ENCODE data around the gene BTBD6.

The BTBD6 gene

DNA sequence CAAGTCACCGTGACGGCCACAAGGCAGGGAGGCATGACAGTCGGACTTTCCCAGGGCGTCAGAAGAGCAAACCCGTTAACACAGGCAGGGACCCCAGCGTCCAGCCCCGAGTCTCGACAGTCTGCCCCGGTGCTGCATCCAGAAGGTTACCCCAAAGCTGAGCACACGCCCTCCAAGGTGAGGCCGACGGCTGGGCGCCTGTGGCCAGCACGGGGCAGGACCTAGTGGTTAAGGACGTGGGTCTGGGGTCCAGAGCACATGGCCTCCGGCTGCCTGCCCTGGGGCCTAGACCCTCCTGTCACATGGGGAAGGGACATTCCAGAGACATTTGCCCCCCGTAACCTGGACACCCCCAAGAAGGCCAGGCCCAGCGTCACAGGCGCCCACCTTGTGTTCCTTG lies 29.7 kb upstream of the BTBD6 start:
- Histone ChIP-seq H3K36me3 (ENCODE audit: control insufficient read depth, insufficient read depth, low read length) (peaks cover 5% of the 10 kb centered on the region), H3K9me3 (ENCODE audit: control insufficient read depth, low read length) (no peaks in the 10 kb centered on the region), H3K4me3 (ENCODE audit: insufficient read depth, low read depth, low read length) (no peak overlapping the region), H3K27me3 (ENCODE audit: control insufficient read depth, insufficient read depth, low read length, poor library complexity, severe bottlenecking) (no peaks in the 10 kb centered on the region), H3K4me1 (ENCODE audit: control insufficient read depth, insufficient read depth, low read length) (no peaks in the 10 kb centered on the region), H3K27ac (ENCODE audit: insufficient read depth, low read depth, low read length, poor library complexity, severe bottlenecking) (no peak overlapping the region)
- WGBS, 2 experiments, result 95% methylated on average over 19 of the region's 19 CpGs

DNA sequence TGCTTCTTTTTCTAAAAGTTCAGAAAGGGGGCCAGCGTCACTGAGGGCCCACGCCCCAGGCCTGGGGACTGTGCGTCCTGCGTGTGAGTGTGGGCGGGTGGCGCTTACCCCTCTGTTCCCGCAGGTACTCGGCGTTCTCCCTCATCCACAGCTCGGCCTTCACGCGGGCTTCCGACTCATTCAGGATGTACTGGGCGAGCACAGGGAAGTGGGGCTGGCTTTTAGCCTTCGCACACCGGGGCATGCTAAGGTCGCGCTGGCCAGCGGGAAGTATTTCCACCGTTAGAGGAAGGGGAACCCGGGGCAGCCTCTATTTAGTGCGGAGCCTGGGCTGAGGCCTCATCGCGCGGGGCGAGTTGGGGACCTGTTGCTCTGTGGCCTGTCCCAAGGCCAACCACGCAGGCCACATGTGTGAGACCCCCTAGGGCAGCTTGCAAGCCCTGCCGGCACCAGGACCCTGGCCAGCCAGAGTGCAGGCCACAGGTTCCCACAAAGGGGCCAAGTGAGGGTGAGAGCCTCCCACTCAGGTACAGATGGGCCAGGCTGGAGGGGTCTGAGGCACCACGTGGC lies 29.2 kb upstream of the BTBD6 start:
- H3K36me3 ChIP-seq (ENCODE audit: control insufficient read depth, insufficient read depth, low read length), result peaks cover 5% of the 10 kb centered on the region
- WGBS, 2 experiments, result 95 to 96% methylated on average over 29 of the region's 29 CpGs

GRCh38 chr14:105219753-105220152 lies 28.6 kb upstream of the BTBD6 start:
- no peak overlapping the region for H3K4me3 ChIP-seq (ENCODE audit: insufficient read depth, low read depth, low read length)
- WGBS, 2 experiments, result 96% methylated on average over 17 of the region's 17 CpGs
- no peaks in the 10 kb centered on the region for H3K27me3 ChIP-seq (ENCODE audit: control insufficient read depth, insufficient read depth, low read length, poor library complexity, severe bottlenecking)
- H3K36me3 ChIP-seq (ENCODE audit: control insufficient read depth, insufficient read depth, low read length), result peaks cover 5% of the 10 kb centered on the region
- no peaks in the 10 kb centered on the region for H3K4me1 ChIP-seq (ENCODE audit: control insufficient read depth, insufficient read depth, low read length)
- no peaks in the 10 kb centered on the region for H3K9me3 ChIP-seq (ENCODE audit: control insufficient read depth, low read length)
- H3K27ac ChIP-seq (ENCODE audit: insufficient read depth, low read depth, low read length, poor library complexity, severe bottlenecking), result no peak overlapping the region

More for the DNA sequence above, 29.2 kb upstream of the BTBD6 start:
- no peaks in the 10 kb centered on the region for H3K4me1 ChIP-seq (ENCODE audit: control insufficient read depth, insufficient read depth, low read length)
- H3K9me3 ChIP-seq (ENCODE audit: control insufficient read depth, low read length), result no peaks in the 10 kb centered on the region
- H3K4me3 ChIP-seq (ENCODE audit: insufficient read depth, low read depth, low read length), result no peak overlapping the region
- no peak overlapping the region for H3K27ac ChIP-seq (ENCODE audit: insufficient read depth, low read depth, low read length, poor library complexity, severe bottlenecking)
- H3K27me3 ChIP-seq (ENCODE audit: control insufficient read depth, insufficient read depth, low read length, poor library complexity, severe bottlenecking), result no peaks in the 10 kb centered on the region

- Histone ChIP-seq H3K27ac (ENCODE audit: insufficient read depth, low read depth, low read length, poor library complexity, severe bottlenecking) (no peak overlapping the region), H3K9me3 (ENCODE audit: control insufficient read depth, low read length) (no peaks in the 10 kb centered on the region), H3K4me3 (ENCODE audit: insufficient read depth, low read depth, low read length) (no peak overlapping the region), H3K4me1 (ENCODE audit: control insufficient read depth, insufficient read depth, low read length) (no peaks in the 10 kb centered on the region), H3K36me3 (ENCODE audit: control insufficient read depth, insufficient read depth, low read length) (peaks cover 10% of the 10 kb centered on the region), H3K27me3 (ENCODE audit: control insufficient read depth, insufficient read depth, low read length, poor library complexity, severe bottlenecking) (no peaks in the 10 kb centered on the region)
- 96% methylated on average over 29 of the region's 29 CpGs for WGBS, 2 experiments
Observed at GRCh38 chr14:105220699-105221597, 27.4 kb upstream of the BTBD6 start.

GRCh38 chr14:105221598-105222178 lies 26.6 kb upstream of the BTBD6 start:
- WGBS, 2 experiments, result 96% methylated on average over 27 of the region's 27 CpGs
- Histone ChIP-seq H3K27me3 (ENCODE audit: control insufficient read depth, insufficient read depth, low read length, poor library complexity, severe bottlenecking) (no peaks in the 10 kb centered on the region), H3K9me3 (ENCODE audit: control insufficient read depth, low read length) (no peaks in the 10 kb centered on the region), H3K27ac (ENCODE audit: insufficient read depth, low read depth, low read length, poor library complexity, severe bottlenecking) (no peak overlapping the region), H3K36me3 (ENCODE audit: control insufficient read depth, insufficient read depth, low read length) (peaks cover 16% of the 10 kb centered on the region), H3K4me1 (ENCODE audit: control insufficient read depth, insufficient read depth, low read length) (no peaks in the 10 kb centered on the region), H3K4me3 (ENCODE audit: insufficient read depth, low read depth, low read length) (no peak overlapping the region)

DNA sequence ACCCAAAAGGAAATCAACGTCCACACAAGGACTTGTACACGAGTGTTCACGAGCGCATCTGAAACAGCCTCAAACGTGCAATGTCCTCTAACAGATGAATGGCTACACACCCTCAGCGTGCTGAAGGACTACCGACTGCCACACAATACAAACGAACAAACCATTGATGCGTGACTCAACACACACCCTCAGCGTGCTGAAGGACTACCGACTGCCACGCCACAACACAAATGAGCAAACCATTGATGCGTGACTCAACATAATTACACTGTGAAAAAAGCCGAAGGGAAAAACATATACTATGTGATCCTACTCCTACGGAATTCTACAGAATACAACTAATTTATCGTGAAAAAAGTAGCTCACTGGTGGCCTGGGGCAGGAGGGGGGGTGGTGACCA lies 25.1 kb upstream of the BTBD6 start:
- 94 to 96% methylated on average over 16 of the region's 16 CpGs for WGBS, 2 experiments
- no peaks in the 10 kb centered on the region for H3K4me1 ChIP-seq (ENCODE audit: control insufficient read depth, insufficient read depth, low read length)
- H3K9me3 ChIP-seq (ENCODE audit: control insufficient read depth, low read length), result no peaks in the 10 kb centered on the region
- H3K27ac ChIP-seq (ENCODE audit: insufficient read depth, low read depth, low read length, poor library complexity, severe bottlenecking), result no peak overlapping the region
- H3K36me3 ChIP-seq (ENCODE audit: control insufficient read depth, insufficient read depth, low read length), result peaks cover 16% of the 10 kb centered on the region
- H3K27me3 ChIP-seq (ENCODE audit: control insufficient read depth, insufficient read depth, low read length, poor library complexity, severe bottlenecking), result no peaks in the 10 kb centered on the region
- H3K4me3 ChIP-seq (ENCODE audit: insufficient read depth, low read depth, low read length), result no peak overlapping the region

DNA sequence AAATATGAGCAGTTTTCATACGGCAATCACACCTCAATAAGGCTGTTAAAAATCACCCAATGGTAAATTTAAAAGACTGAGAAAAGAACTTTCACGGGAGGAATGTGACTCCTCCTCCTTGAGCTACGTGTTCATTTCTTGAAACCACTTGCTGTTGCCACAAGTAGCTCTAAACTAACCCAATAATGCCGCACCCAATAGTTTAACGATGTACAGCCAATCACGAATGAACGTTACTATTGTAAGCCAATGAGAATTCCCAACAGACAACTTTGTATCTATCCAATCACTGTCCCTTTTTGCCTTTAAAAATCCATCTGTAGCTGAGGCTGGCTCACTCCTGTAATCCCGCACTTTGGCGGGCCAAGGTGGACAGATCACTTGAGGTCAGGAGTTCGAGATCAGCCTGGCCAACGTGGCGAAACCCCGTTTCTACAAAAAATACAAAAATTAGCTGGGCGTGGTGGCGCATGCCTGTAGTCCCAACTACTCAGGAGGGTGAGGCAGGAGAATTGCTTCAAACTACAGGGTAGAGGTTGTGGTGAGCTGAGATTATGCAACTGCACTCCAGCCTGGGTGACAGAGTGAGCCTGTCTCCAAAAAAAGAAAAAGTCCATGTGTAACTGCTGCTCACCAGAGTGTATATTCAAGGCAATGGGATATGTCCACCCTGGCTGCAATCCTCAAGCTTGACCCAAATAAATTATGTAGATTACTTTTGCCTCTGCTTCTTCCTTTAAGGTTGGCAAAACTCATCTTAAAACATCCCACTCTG lies 24.4 kb upstream of the BTBD6 start:
- H3K4me1 ChIP-seq (ENCODE audit: control insufficient read depth, insufficient read depth, low read length), result no peaks in the 10 kb centered on the region
- no peak overlapping the region for H3K4me3 ChIP-seq (ENCODE audit: insufficient read depth, low read depth, low read length)
- no peaks in the 10 kb centered on the region for H3K27me3 ChIP-seq (ENCODE audit: control insufficient read depth, insufficient read depth, low read length, poor library complexity, severe bottlenecking)
- WGBS, 2 experiments, result 95 to 96% methylated on average over 15 of the region's 15 CpGs
- no peaks in the 10 kb centered on the region for H3K9me3 ChIP-seq (ENCODE audit: control insufficient read depth, low read length)
- no peak overlapping the region for H3K27ac ChIP-seq (ENCODE audit: insufficient read depth, low read depth, low read length, poor library complexity, severe bottlenecking)
- H3K36me3 ChIP-seq (ENCODE audit: control insufficient read depth, insufficient read depth, low read length), result peaks cover 16% of the 10 kb centered on the region

- no peaks in the 10 kb centered on the region for H3K9me3 ChIP-seq (ENCODE audit: control insufficient read depth, low read length)
- 90 to 93% methylated on average over 11 of the region's 11 CpGs for WGBS, 2 experiments
- H3K27ac ChIP-seq (ENCODE audit: insufficient read depth, low read depth, low read length, poor library complexity, severe bottlenecking), result no peak overlapping the region
- H3K36me3 ChIP-seq (ENCODE audit: control insufficient read depth, insufficient read depth, low read length), result peaks cover 16% of the 10 kb centered on the region
- H3K27me3 ChIP-seq (ENCODE audit: control insufficient read depth, insufficient read depth, low read length, poor library complexity, severe bottlenecking), result no peaks in the 10 kb centered on the region
- no peaks in the 10 kb centered on the region for H3K4me1 ChIP-seq (ENCODE audit: control insufficient read depth, insufficient read depth, low read length)
- H3K4me3 ChIP-seq (ENCODE audit: insufficient read depth, low read depth, low read length), result no peak overlapping the region
Observed at GRCh38 chr14:105224845-105225570, 23.3 kb upstream of the BTBD6 start.

DNA sequence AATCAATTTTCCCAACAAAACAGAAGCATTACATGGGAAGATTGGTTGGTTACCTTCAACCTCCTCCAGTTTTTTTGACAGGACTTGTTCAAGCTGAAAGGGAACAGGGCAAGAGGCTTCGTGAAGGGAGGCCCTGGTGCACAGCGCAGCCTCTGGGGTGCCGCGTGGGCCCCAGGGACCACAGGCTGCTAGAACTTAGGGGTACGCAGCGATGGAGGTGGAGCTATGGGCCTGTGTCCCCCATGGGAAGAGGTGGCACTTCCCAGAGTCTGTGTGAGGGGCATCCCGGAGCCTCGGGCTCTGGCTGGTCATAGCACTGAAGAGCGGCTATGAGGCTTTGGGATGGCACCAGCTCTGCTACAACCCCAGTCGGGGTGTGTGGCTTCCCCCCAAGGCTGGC lies 22.1 kb upstream of the BTBD6 start:
- no peak overlapping the region for H3K4me3 ChIP-seq (ENCODE audit: insufficient read depth, low read depth, low read length)
- H3K4me1 ChIP-seq (ENCODE audit: control insufficient read depth, insufficient read depth, low read length), result no peaks in the 10 kb centered on the region
- WGBS, 2 experiments, result 96% methylated on average over 10 of the region's 10 CpGs
- H3K36me3 ChIP-seq (ENCODE audit: control insufficient read depth, insufficient read depth, low read length), result peaks cover 16% of the 10 kb centered on the region
- no peak overlapping the region for H3K27ac ChIP-seq (ENCODE audit: insufficient read depth, low read depth, low read length, poor library complexity, severe bottlenecking)
- no peaks in the 10 kb centered on the region for H3K27me3 ChIP-seq (ENCODE audit: control insufficient read depth, insufficient read depth, low read length, poor library complexity, severe bottlenecking)
- no peaks in the 10 kb centered on the region for H3K9me3 ChIP-seq (ENCODE audit: control insufficient read depth, low read length)
